Measurements from ENCODE around the gene KRT77.

GRCh38 chr12:52672321-52672933 is 30.9 kb downstream of the KRT77 start:
- TF ChIP-seq CTCF (IDR thresholded peaks at IDR 0.05) (no peak), CHD2 (IDR thresholded peaks at IDR 0.05; ENCODE audit: low read length, partially characterized antibody) (no peak), YY1 (IDR thresholded peaks at IDR 0.05; ENCODE audit: low read depth) (no peak), FOXM1 (IDR thresholded peaks at IDR 0.05; ENCODE audit: low read depth) (no peak)

Data from SK-N-SH (cell line).